ENCODE results near the gene TTL. TPM values are rescaled to one million over a fixed set of nuclear protein-coding genes. Genes with fewer than 3 reads are reported as not detected.

The TTL gene
- total and polyA plus RNA-seq, 2 of the 13 experiments (the other 11 are each of a cell fraction or from before 2014, with no cell fraction given) = 19.0 to 59.8 TPM

GRCh38 chr2:112584134-112584890, 102.4 kb downstream of the TTL start, which contains the start of gene CHCHD5 (continued):
- TF ChIP-seq ZGPAT (CRISPR knock-in tag; IDR thresholded peaks at IDR 0.05) (peak; percentile 96), XRCC5 (optimal IDR thresholded peaks at IDR 0.05; ENCODE audit: low read length) (peak; percentile 70), TFDP1 (CRISPR knock-in tag; IDR thresholded peaks at IDR 0.05; ENCODE audit: borderline replicate concordance) (peak; percentile 54; the same call in 1 of the 2 replicates), MNT (IDR thresholded peaks at IDR 0.05) (peak; percentile 22), ZFP36 (IDR thresholded peaks at IDR 0.05; ENCODE audit: borderline replicate concordance, low read depth, low read length, partially characterized antibody) (no peak), ZMYM4 (CRISPR knock-in tag; IDR thresholded peaks at IDR 0.05) (peak; percentile 97), ZEB1 (IDR thresholded peaks at IDR 0.05; ENCODE audit: insufficient replicate concordance, low read depth) (no peak), SP1 (IDR thresholded peaks at IDR 0.05) (no peak), SP1 (CRISPR knock-in tag; IDR thresholded peaks at IDR 0.05) (peak; percentile 68), KLF11 (CRISPR knock-in tag; IDR thresholded peaks at IDR 0.05) (peak; percentile 19; the same call in 1 of the 2 replicates), ESRRA (CRISPR knock-in tag; IDR thresholded peaks at IDR 0.05; ENCODE audit: low read depth) (0 out of 2 replicates have a peak, but pooled peaks have one; percentile 16), SRSF9 (IDR thresholded peaks at IDR 0.05; ENCODE audit: borderline replicate concordance, insufficient read depth, low read depth, low read length, poor library complexity, severe bottlenecking) (no peak), REPIN1 (CRISPR knock-in tag; IDR thresholded peaks at IDR 0.05; ENCODE audit: borderline replicate concordance, low read depth) (no peak; the same call in 1 of the 2 replicates), ZNF75D (CRISPR knock-in tag; IDR thresholded peaks at IDR 0.05; ENCODE audit: borderline replicate concordance) (no peak), ZSCAN25 (CRISPR knock-in tag; IDR thresholded peaks at IDR 0.05) (peak; percentile 20; the same call in 1 of the 2 replicates), ZNF292 (CRISPR knock-in tag; IDR thresholded peaks at IDR 0.05; ENCODE audit: borderline replicate concordance, low read depth) (peak; percentile 48; the same call in 1 of the 2 replicates), ZNF772 (CRISPR knock-in tag; IDR thresholded peaks at IDR 0.05) (peak; percentile 63), ZNF317 (CRISPR knock-in tag; IDR thresholded peaks at IDR 0.05) (peak; percentile 84), HNRNPLL (IDR thresholded peaks at IDR 0.05; ENCODE audit: low read depth, low read length, poor library complexity, severe bottlenecking) (peak; percentile 69), HOXA9 (CRISPR knock-in tag; IDR thresholded peaks at IDR 0.05; ENCODE audit: borderline replicate concordance) (no peak), ZNF124 (CRISPR knock-in tag; IDR thresholded peaks at IDR 0.05) (peak; percentile 88), MLXIP (CRISPR knock-in tag; IDR thresholded peaks at IDR 0.05; ENCODE audit: borderline replicate concordance) (no peak), REXO4 (CRISPR knock-in tag; IDR thresholded peaks at IDR 0.05; ENCODE audit: borderline replicate concordance) (no peak)
